WTC11 (cell line): ENCODE measurements around the gene CACNA2D1. TPM values are rescaled to one million over a fixed set of nuclear protein-coding genes. Genes with fewer than 3 reads are reported as not detected.

ENCODE experiments used
- ATAC-seq: fragments of 200-7000 bp; cut with Tn5 transposase; 2 replicates; pipeline ENCODE4 v1.10.0; 2021; ENCODE audit warnings: mild to moderate bottlenecking, moderate library complexity
- CTCF ChIA-PET: fragments of 300-600 bp; sonication (Branson Sonifier 250); formaldehyde crosslinking; loops from one replicate; lab custom pipeline; 2021; ENCODE audit warnings: antibody characterized with exemption; lab: Charles Lee
- POLR2A ChIA-PET: fragments of 350-600 bp; sonication (Branson Sonifier 250); formaldehyde crosslinking; loops from one replicate; lab custom pipeline; 2021; ENCODE audit warnings: antibody characterized with exemption; lab: Charles Lee
- DNase-seq: peaks from one replicate; pipeline ENCODE4 v3.0.0; 2021; ENCODE audit warnings: low spot score
- H3K27ac Mint-ChIP-seq: 2 replicates; pipeline ENCODE4 v1.8.0; 2021; ENCODE audit warnings: mixed read lengths
- H3K27me3 Mint-ChIP-seq: 2 replicates; pipeline ENCODE4 v1.8.0; 2021; ENCODE audit warnings: low read depth, mild to moderate bottlenecking, moderate library complexity, mixed read lengths
- H3K36me3 Mint-ChIP-seq: 2 replicates; pipeline ENCODE4 v1.8.0; 2021; ENCODE audit warnings: mixed read lengths
- H3K4me1 Mint-ChIP-seq: 2 replicates; pipeline ENCODE4 v1.8.0; 2022; ENCODE audit warnings: mixed read lengths
- H3K4me3 Mint-ChIP-seq: 2 replicates; pipeline ENCODE4 v1.8.0; 2021; ENCODE audit warnings: mild to moderate bottlenecking, moderate library complexity, mixed read lengths
- H3K9me3 Mint-ChIP-seq: 2 replicates; pipeline ENCODE4 v1.8.0; 2021; ENCODE audit warnings: mixed read lengths
- AFF4 ChIP-seq: sonication (generic); formaldehyde crosslinking; IDR thresholded peaks from 2 replicates; pipeline ENCODE4 v1.8.1; 2023; ENCODE audit warnings: mild to moderate bottlenecking, missing genetic modification reagents, borderline replicate concordance
- ATF1 ChIP-seq: sonication (generic); formaldehyde crosslinking; IDR thresholded peaks from 2 replicates; pipeline ENCODE4 v1.8.1; 2023; ENCODE audit warnings: mild to moderate bottlenecking, moderate library complexity, missing genetic modification reagents
- CREM ChIP-seq: sonication (generic); formaldehyde crosslinking; IDR thresholded peaks from 2 replicates; pipeline ENCODE4 v1.8.1; 2022; ENCODE audit warnings: mild to moderate bottlenecking, missing genetic modification reagents, moderate library complexity
- CTCF ChIP-seq: fragments of 200-600 bp; IDR thresholded peaks from 2 replicates; pipeline ENCODE4 v1.8.0; 2022; ENCODE audit warnings: antibody characterized with exemption
- FOXJ3 ChIP-seq: sonication (generic); formaldehyde crosslinking; IDR thresholded peaks from 2 replicates; pipeline ENCODE4 v1.9.0; 2021; ENCODE audit warnings: missing genetic modification reagents, mild to moderate bottlenecking, borderline replicate concordance
- FOXP1 ChIP-seq: sonication (generic); formaldehyde crosslinking; IDR thresholded peaks from 2 replicates; pipeline ENCODE4 v1.8.0; 2022; ENCODE audit warnings: missing genetic modification reagents, mild to moderate bottlenecking, moderate library complexity, borderline replicate concordance
- GABPB1 ChIP-seq: sonication (generic); formaldehyde crosslinking; IDR thresholded peaks from 2 replicates; pipeline ENCODE4 v1.8.1; 2023; ENCODE audit warnings: mild to moderate bottlenecking, missing genetic modification reagents
- HMGXB4 ChIP-seq: sonication (generic); formaldehyde crosslinking; IDR thresholded peaks from 2 replicates; pipeline ENCODE4 v1.8.1; 2023; ENCODE audit warnings: mild to moderate bottlenecking, moderate library complexity, missing genetic modification reagents
- MAX ChIP-seq: sonication (generic); formaldehyde crosslinking; IDR thresholded peaks from 2 replicates; pipeline ENCODE4 v1.8.0; 2022; ENCODE audit warnings: mild to moderate bottlenecking, missing genetic modification reagents
- NR1H2 ChIP-seq: sonication (generic); formaldehyde crosslinking; IDR thresholded peaks from 2 replicates; pipeline ENCODE4 v1.9.0; 2021; ENCODE audit warnings: mild to moderate bottlenecking, moderate library complexity, missing genetic modification reagents
- RORB ChIP-seq: fragments of 250-450 bp; sonication (Bioruptor Pico); IDR thresholded peaks from 2 replicates; pipeline ENCODE4 v1.9.0; 2021; ENCODE audit warnings: mild to moderate bottlenecking
- SMAD4 ChIP-seq: sonication (generic); formaldehyde crosslinking; IDR thresholded peaks from 2 replicates; pipeline ENCODE4 v1.8.0; 2022; ENCODE audit warnings: mild to moderate bottlenecking, missing genetic modification reagents
- TCF7 ChIP-seq: sonication (generic); formaldehyde crosslinking; IDR thresholded peaks from 2 replicates; pipeline ENCODE4 v1.8.0; 2022; ENCODE audit warnings: mild to moderate bottlenecking, low read depth, missing genetic modification reagents, moderate library complexity
- TEAD4 ChIP-seq: sonication (generic); formaldehyde crosslinking; IDR thresholded peaks from 2 replicates; pipeline ENCODE4 v1.8.0; 2022; ENCODE audit warnings: mild to moderate bottlenecking, missing genetic modification reagents
- ZNF121 ChIP-seq: sonication (generic); formaldehyde crosslinking; IDR thresholded peaks from 2 replicates; pipeline ENCODE4 v1.8.0; 2023; ENCODE audit warnings: missing genetic modification reagents
- ZNF396 ChIP-seq: fragments of 250-450 bp; sonication (Bioruptor Pico); IDR thresholded peaks from 2 replicates; pipeline ENCODE4 v1.8.0; 2021; ENCODE audit warnings: mild to moderate bottlenecking, moderate library complexity, borderline replicate concordance
- ZNF532 ChIP-seq: fragments of 250-450 bp; sonication (Bioruptor Pico); IDR thresholded peaks from 2 replicates; pipeline ENCODE4 v1.9.0; 2021; ENCODE audit warnings: mild to moderate bottlenecking, borderline replicate concordance
- ZSCAN18 ChIP-seq: fragments of 250-450 bp; sonication (Bioruptor Pico); IDR thresholded peaks from 2 replicates; pipeline ENCODE4 v2.1.2; 2022; ENCODE audit warnings: mild to moderate bottlenecking, moderate library complexity
- total RNA-seq: library from RNA; stranded (reverse); gene quantifications from 3 replicates; pipeline ENCODE4 v1.2.3, GENCODE V29; 2021

CACNA2D1 gene
- total RNA-seq, 1 experiment from 2014 or later = 33.3 TPM

- TF ChIP-seq FOXP1 (CRISPR knock-in tag) = no peak
- no peak for TF ChIP-seq TCF7 (CRISPR knock-in tag)
- no peak for TF ChIP-seq AFF4 (CRISPR knock-in tag)
- TF ChIP-seq TEAD4 (CRISPR knock-in tag) = no peak
- TF ChIP-seq ZSCAN18 (CRISPR knock-in tag) = no peak
- TF ChIP-seq RORB (CRISPR knock-in tag) = no peak
- no peak for TF ChIP-seq CREM (CRISPR knock-in tag)
- no peak for TF ChIP-seq HMGXB4 (CRISPR knock-in tag)
- no peak for TF ChIP-seq ZNF396 (CRISPR knock-in tag)
These were observed 20.8 kb upstream of the CACNA2D1 start (continued) for GRCh38 chr7:82464372-82464771.

- DNase-seq (no peak), ATAC-seq (no peak)
- no peaks in the 10 kb centered on the region for H3K9me3 Mint-ChIP-seq
- POLR2A ChIA-PET = no interaction called here
- peaks cover 5% of the 10 kb centered on the region for H3K4me1 Mint-ChIP-seq
- no peak overlapping the region for H3K4me3 Mint-ChIP-seq
- TF ChIP-seq ZNF532 (CRISPR knock-in tag) (no peak), CTCF (no peak), FOXJ3 (no peak), GABPB1 (no peak), MAX (CRISPR knock-in tag) (no peak), HMGXB4 (CRISPR knock-in tag) (no peak), ATF1 (CRISPR knock-in tag) (no peak), TEAD4 (CRISPR knock-in tag) (no peak), NR1H2 (no peak), ZNF121 (no peak), SMAD4 (CRISPR knock-in tag) (no peak)
- H3K27me3 Mint-ChIP-seq = no peaks in the 10 kb centered on the region
- no peaks in the 10 kb centered on the region for H3K36me3 Mint-ChIP-seq
- H3K27ac Mint-ChIP-seq = no peak overlapping the region
- CTCF ChIA-PET = interaction anchor here (0.7 kb wide), 1 partner anchor 786 kb away, joined by 3 read pairs; no protein-coding TSS in a partner anchor
These were observed 11.7 kb upstream of the CACNA2D1 start for GRCh38 chr7:82455295-82455694.
